Kidney epithelial cell (primary cell): ENCODE measurements around the gene IGFBP4. TPM values are rescaled to one million over a fixed set of nuclear protein-coding genes. Genes with fewer than 3 reads are reported as not detected.
A peak's percentile ranks its signal among the peaks of the same experiment; 100 is the strongest.

Source experiments
- DNase-seq: peaks from one replicate; pipeline ENCODE4 v3.0.0-alpha.2; 2010; ENCODE audit warnings: low read depth
- H3K27me3 ChIP-seq: 2 replicates; pipeline ENCODE4 v1.6.0; 2011; ENCODE audit warnings: low read length; ENCODE audit not compliant: control insufficient read depth, insufficient read depth
- H3K36me3 ChIP-seq: 2 replicates; pipeline ENCODE4 v1.5.1; 2011; ENCODE audit warnings: low read length; ENCODE audit not compliant: control insufficient read depth, insufficient read depth
- H3K4me3 ChIP-seq: 2 replicates; pipeline ENCODE4 v1.5.1; 2011; ENCODE audit warnings: low read depth, mild to moderate bottlenecking, control low read depth, low read length
- CTCF ChIP-seq: IDR thresholded peaks from 2 replicates; pipeline ENCODE4 v1.5.1; 2011; ENCODE audit warnings: mild to moderate bottlenecking, moderate library complexity, low read length, control low read depth, inconsistent platforms; ENCODE audit not compliant: insufficient read depth, poor library complexity, severe bottlenecking
- total RNA-seq: library from RNA; depleted of rRNA; stranded (reverse); fragments of >200 nt; gene quantifications from 2 replicates; pipeline ENCODE4 v1.2.3, GENCODE V29; 2015

The IGFBP4 gene
- total RNA-seq, 1 donor from 2014 or later = 53.6 TPM

- Histone ChIP-seq H3K4me3 (no peak overlapping the region), H3K27me3 (no peaks in the 10 kb centered on the region), H3K36me3 (peaks cover 2% of the 10 kb centered on the region)
- DNase-seq = no peak
- no peak for TF ChIP-seq CTCF
Observed at GRCh38 chr17:40448639-40449261, 5.5 kb downstream of the IGFBP4 start.

- Histone ChIP-seq H3K4me3 (no peak overlapping the region), H3K36me3 (peaks cover 7% of the 10 kb centered on the region), H3K27me3 (no peaks in the 10 kb centered on the region)
- TF ChIP-seq CTCF = peak; percentile 61
- no peak for DNase-seq
Observed at GRCh38 chr17:40450175-40450574, 6.9 kb downstream of the IGFBP4 start.

GRCh38 chr17:40451420-40451819 lies 8.2 kb downstream of the IGFBP4 start:
- Histone ChIP-seq H3K4me3 (no peak overlapping the region), H3K36me3 (peaks cover 7% of the 10 kb centered on the region), H3K27me3 (no peaks in the 10 kb centered on the region)
- TF ChIP-seq CTCF = no peak
- no peak for DNase-seq

GRCh38 chr17:40452216-40452787 lies 9.1 kb downstream of the IGFBP4 start:
- H3K36me3 ChIP-seq = peaks cover 8% of the 10 kb centered on the region
- H3K4me3 ChIP-seq = no peak overlapping the region
- no peaks in the 10 kb centered on the region for H3K27me3 ChIP-seq
- no peak for DNase-seq
- no peak for TF ChIP-seq CTCF

GRCh38 chr17:40452921-40453378 lies 9.7 kb downstream of the IGFBP4 start:
- DNase-seq = no peak
- peaks cover 9% of the 10 kb centered on the region for H3K36me3 ChIP-seq

More at GRCh38 chr17:40452921-40453378, 9.7 kb downstream of the IGFBP4 start:
- no peak overlapping the region for H3K4me3 ChIP-seq
- TF ChIP-seq CTCF = no peak
- H3K27me3 ChIP-seq = no peaks in the 10 kb centered on the region
